OCI-LY3 (cell line): Measurements from ENCODE around the gene LPP.

Experiments used
- CTCF ChIP-seq: fragments of 200-600, 300-600 bp; sonication (generic); IDR thresholded peaks from 2 replicates; pipeline ENCODE4 v1.5.1; 2014; ENCODE audit warnings: antibody characterized with exemption, low read length, low read depth
- EZH2phosphoT487 ChIP-seq: fragments of 200-600 bp; shearing (Covaris generic); IDR thresholded peaks from 2 replicates; pipeline ENCODE4 v1.6.1; 2018; ENCODE audit warnings: antibody characterized with exemption, mixed run types, low read depth

GRCh38 chr3:188516515-188516914 is 362.6 kb downstream of the LPP start:
- TF ChIP-seq CTCF (no peak), EZH2phosphoT487 (no peak)
